ENCODE measurements around the gene NCBP3.

- TF ChIP-seq CTCF (IDR thresholded peaks at IDR 0.05; ENCODE audit: low read depth, low read length, missing input control) (no peak), SP1 (IDR thresholded peaks at IDR 0.05) (no peak), RAD21 (IDR thresholded peaks at IDR 0.05) (no peak), FOXA1 (IDR thresholded peaks at IDR 0.05) (no peak), EGR1 (IDR thresholded peaks at IDR 0.05; ENCODE audit: low read depth in 2 of 2) (no peak), ZBTB33 (IDR thresholded peaks at IDR 0.05) (no peak), REST (IDR thresholded peaks at IDR 0.05) (no peak), TAF1 (conservative IDR thresholded peaks at IDR 0.05) (no peak), MAX (IDR thresholded peaks at IDR 0.05) (no peak), GABPA (IDR thresholded peaks at IDR 0.05 in 1 of 2, conservative IDR thresholded peaks at IDR 0.05 in 1 of 2) (no peak), ATF3 (IDR thresholded peaks at IDR 0.05) (no peak)
These were observed 1.2 kb upstream of the NCBP3 start for GRCh38 chr17:3847165-3847670.
